Measurements from ENCODE around the gene PHLPP2. TPM values are rescaled to one million over a fixed set of nuclear protein-coding genes. Genes with fewer than 3 reads are reported as not detected.

Gene PHLPP2
- total and polyA plus RNA-seq, 2 donors (not counting 1 experiment from before 2014, with no cell fraction given), result 9.7 to 13.2 TPM

DNA sequence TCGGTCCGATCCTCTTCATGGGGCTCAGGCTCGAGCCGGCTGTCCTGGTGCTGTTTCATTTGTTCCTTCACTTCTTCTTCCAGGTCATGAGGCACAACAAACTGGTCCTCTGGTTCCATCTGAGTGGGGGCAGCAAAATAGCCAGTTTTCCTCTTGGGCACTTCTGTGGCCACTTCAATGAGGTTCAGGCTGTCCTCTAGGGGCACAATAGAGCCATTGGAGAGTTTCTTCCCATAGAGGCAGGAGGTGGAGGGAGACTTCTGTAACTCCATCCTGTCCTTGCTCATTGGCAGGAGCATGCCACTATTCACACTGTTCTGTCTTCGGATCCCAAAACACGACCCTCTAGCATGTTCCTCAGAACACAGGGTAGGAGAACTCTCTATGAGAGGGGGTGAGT is 75.6 kb downstream of the PHLPP2 start:
- H3K9me3 ChIP-seq (ENCODE audit: control insufficient read depth, insufficient read depth, low read depth, low read length), result no peaks in the 10 kb centered on the region
- no peaks in the 10 kb centered on the region for H4K20me1 ChIP-seq (ENCODE audit: control insufficient read depth, extremely low read depth, insufficient read depth, low read length)
- no peak overlapping the region for H3K4me3 ChIP-seq (replicated peaks in 1 of 4; ENCODE audit: control extremely low read depth in 1 of 4, insufficient read depth in 1 of 4, low read depth in 3 of 4, low read length in 4 of 4)
- no peak for TF ChIP-seq EZH2 (IDR thresholded peaks at IDR 0.05; ENCODE audit: low read length, missing control alignments)
- TF ChIP-seq, protein P1, sequence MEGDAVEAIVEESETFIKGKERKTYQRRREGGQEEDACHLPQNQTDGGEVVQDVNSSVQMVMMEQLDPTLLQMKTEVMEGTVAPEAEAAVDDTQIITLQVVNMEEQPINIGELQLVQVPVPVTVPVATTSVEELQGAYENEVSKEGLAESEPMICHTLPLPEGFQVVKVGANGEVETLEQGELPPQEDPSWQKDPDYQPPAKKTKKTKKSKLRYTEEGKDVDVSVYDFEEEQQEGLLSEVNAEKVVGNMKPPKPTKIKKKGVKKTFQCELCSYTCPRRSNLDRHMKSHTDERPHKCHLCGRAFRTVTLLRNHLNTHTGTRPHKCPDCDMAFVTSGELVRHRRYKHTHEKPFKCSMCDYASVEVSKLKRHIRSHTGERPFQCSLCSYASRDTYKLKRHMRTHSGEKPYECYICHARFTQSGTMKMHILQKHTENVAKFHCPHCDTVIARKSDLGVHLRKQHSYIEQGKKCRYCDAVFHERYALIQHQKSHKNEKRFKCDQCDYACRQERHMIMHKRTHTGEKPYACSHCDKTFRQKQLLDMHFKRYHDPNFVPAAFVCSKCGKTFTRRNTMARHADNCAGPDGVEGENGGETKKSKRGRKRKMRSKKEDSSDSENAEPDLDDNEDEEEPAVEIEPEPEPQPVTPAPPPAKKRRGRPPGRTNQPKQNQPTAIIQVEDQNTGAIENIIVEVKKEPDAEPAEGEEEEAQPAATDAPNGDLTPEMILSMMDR (conservative IDR thresholded peaks at IDR 0.05 in 1 of 2, IDR thresholded peaks at IDR 0.05 in 1 of 2; ENCODE audit: low read depth in 1 of 2, low read length in 2 of 2), result peak; percentile 28 to 44
- DNase-seq (ENCODE audit: low read depth in 2 of 2), result no peak
- H3K27ac ChIP-seq (ENCODE audit: insufficient read depth, low read length), result no peak overlapping the region
- H3K4me1 ChIP-seq (ENCODE audit: control insufficient read depth, extremely low read depth, insufficient read depth, low read length), result no peaks in the 10 kb centered on the region
- peaks cover 6% of the 10 kb centered on the region for H3K36me3 ChIP-seq (ENCODE audit: control insufficient read depth, insufficient read depth, low read length)
- H3K4me2 ChIP-seq (ENCODE audit: extremely low read depth, insufficient read depth, low read length), result no peak overlapping the region
- no peak overlapping the region for H2AFZ ChIP-seq (ENCODE audit: low read length)
- H3K9ac ChIP-seq (ENCODE audit: insufficient read depth, low read length), result no peak overlapping the region
- no peaks in the 10 kb centered on the region for H3K79me2 ChIP-seq (ENCODE audit: control insufficient read depth, insufficient read depth, low read length)
- H3K27me3 ChIP-seq (ENCODE audit: control insufficient read depth, insufficient read depth, low read length), result no peaks in the 10 kb centered on the region

DNA sequence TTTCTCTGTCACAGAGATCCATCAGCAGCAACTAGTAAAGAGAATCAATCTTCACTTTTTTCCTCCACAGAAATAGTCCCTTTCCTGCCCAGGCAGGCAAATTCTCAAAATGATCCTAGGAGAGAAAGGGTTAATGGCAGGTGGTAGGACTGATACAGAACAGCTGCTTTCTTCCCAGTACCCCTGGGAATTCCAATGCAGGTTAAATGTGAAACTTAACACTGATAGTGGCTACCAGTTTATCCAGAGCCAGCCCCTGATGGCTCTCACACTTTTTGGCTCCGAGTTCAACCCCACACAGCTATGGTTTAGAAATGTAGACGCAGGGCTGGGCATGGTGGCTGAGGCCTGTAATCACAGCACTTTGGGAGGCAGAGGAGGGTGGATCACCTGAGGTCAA is 76.3 kb downstream of the PHLPP2 start:
- DNase-seq (ENCODE audit: low read depth in 2 of 2), result no peak
- no peaks in the 10 kb centered on the region for H3K79me2 ChIP-seq (ENCODE audit: control insufficient read depth, insufficient read depth, low read length)
- no peaks in the 10 kb centered on the region for H4K20me1 ChIP-seq (ENCODE audit: control insufficient read depth, extremely low read depth, insufficient read depth, low read length)
- no peak overlapping the region for H3K4me3 ChIP-seq (replicated peaks in 1 of 4; ENCODE audit: control extremely low read depth in 1 of 4, insufficient read depth in 1 of 4, low read depth in 3 of 4, low read length in 4 of 4)
- no peak overlapping the region for H3K9ac ChIP-seq (ENCODE audit: insufficient read depth, low read length)
- H3K4me1 ChIP-seq (ENCODE audit: control insufficient read depth, extremely low read depth, insufficient read depth, low read length), result no peaks in the 10 kb centered on the region
- no peak overlapping the region for H3K27ac ChIP-seq (ENCODE audit: insufficient read depth, low read length)
- H2AFZ ChIP-seq (ENCODE audit: low read length), result no peak overlapping the region
- peaks cover 6% of the 10 kb centered on the region for H3K36me3 ChIP-seq (ENCODE audit: control insufficient read depth, insufficient read depth, low read length)
- no peak overlapping the region for H3K4me2 ChIP-seq (ENCODE audit: extremely low read depth, insufficient read depth, low read length)
- H3K27me3 ChIP-seq (ENCODE audit: control insufficient read depth, insufficient read depth, low read length), result no peaks in the 10 kb centered on the region
- TF ChIP-seq EZH2 (IDR thresholded peaks at IDR 0.05; ENCODE audit: low read length, missing control alignments), result no peak
- TF ChIP-seq, protein P1 (conservative IDR thresholded peaks at IDR 0.05 in 1 of 2, IDR thresholded peaks at IDR 0.05 in 1 of 2; ENCODE audit: low read depth in 1 of 2, low read length in 2 of 2), result no peak
- no peaks in the 10 kb centered on the region for H3K9me3 ChIP-seq (ENCODE audit: control insufficient read depth, insufficient read depth, low read depth, low read length)

DNA sequence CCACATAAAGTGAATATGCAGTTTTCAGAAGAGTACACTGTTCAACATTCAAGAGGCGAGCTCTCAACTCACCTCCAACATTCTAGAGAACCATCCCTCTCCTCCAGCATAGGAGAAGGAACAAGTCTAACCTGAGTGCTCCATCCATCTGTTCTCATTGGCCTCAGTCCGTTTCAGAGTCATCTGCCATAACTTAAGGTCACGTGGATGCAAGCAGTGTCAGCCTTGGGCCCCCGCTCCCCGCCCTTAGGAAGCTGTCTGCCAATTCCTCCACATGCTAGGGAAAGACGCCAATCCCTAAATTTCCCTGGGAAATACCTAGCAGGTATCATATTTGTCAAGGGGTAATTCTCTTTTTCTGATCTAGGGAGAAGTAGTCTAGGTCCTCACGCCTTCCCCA is 77.1 kb downstream of the PHLPP2 start:
- Histone ChIP-seq H3K4me1 (ENCODE audit: control insufficient read depth, extremely low read depth, insufficient read depth, low read length) (no peaks in the 10 kb centered on the region), H3K27me3 (ENCODE audit: control insufficient read depth, insufficient read depth, low read length) (no peaks in the 10 kb centered on the region), H3K9me3 (ENCODE audit: control insufficient read depth, insufficient read depth, low read depth, low read length) (no peaks in the 10 kb centered on the region), H3K4me3 (replicated peaks in 1 of 4; ENCODE audit: control extremely low read depth in 1 of 4, insufficient read depth in 1 of 4, low read depth in 3 of 4, low read length in 4 of 4) (no peak overlapping the region), H3K36me3 (ENCODE audit: control insufficient read depth, insufficient read depth, low read length) (peaks cover 3% of the 10 kb centered on the region), H3K4me2 (ENCODE audit: extremely low read depth, insufficient read depth, low read length) (no peak overlapping the region), H3K79me2 (ENCODE audit: control insufficient read depth, insufficient read depth, low read length) (no peaks in the 10 kb centered on the region), H4K20me1 (ENCODE audit: control insufficient read depth, extremely low read depth, insufficient read depth, low read length) (no peaks in the 10 kb centered on the region), H2AFZ (ENCODE audit: low read length) (no peak overlapping the region), H3K27ac (ENCODE audit: insufficient read depth, low read length) (no peak overlapping the region), H3K9ac (ENCODE audit: insufficient read depth, low read length) (no peak overlapping the region)
- DNase-seq (ENCODE audit: low read depth in 2 of 2), result no peak
- TF ChIP-seq, protein P1 (conservative IDR thresholded peaks at IDR 0.05 in 1 of 2, IDR thresholded peaks at IDR 0.05 in 1 of 2; ENCODE audit: low read depth in 1 of 2, low read length in 2 of 2), result no peak
- TF ChIP-seq EZH2 (IDR thresholded peaks at IDR 0.05; ENCODE audit: low read length, missing control alignments), result no peak
